Activated CD8-positive, alpha-beta T cell treated with anti-CD3 and anti-CD28 coated beads for 36 hours (primary cell): ENCODE measurements around the gene SECISBP2L. TPM values are rescaled to one million over a fixed set of nuclear protein-coding genes. Genes with fewer than 3 reads are reported as not detected.

Experiments used
- ATAC-seq: fragments of 200-7000 bp; cut with Tn5 transposase; one replicate; pipeline ENCODE4 v1.10.0; 2021; ENCODE audit warnings: mild to moderate bottlenecking, moderate library complexity
- CTCF ChIA-PET: fragments of 350-600 bp; sonication (Branson Sonifier 250); formaldehyde crosslinking; loops from one replicate; lab custom pipeline; 2021; ENCODE audit warnings: antibody characterized with exemption; lab: Charles Lee
- POLR2A ChIA-PET: fragments of 350-600 bp; sonication (Branson Sonifier 250); formaldehyde crosslinking; loops from one replicate; lab custom pipeline; 2021; ENCODE audit warnings: antibody characterized with exemption; lab: Charles Lee
- DNase-seq: peaks from one replicate; pipeline ENCODE4 v3.0.0-alpha.2; 2020
- H3K27ac Mint-ChIP-seq: one replicate; pipeline ENCODE4 v1.8.0; 2021; ENCODE audit warnings: mild to moderate bottlenecking, mixed read lengths
- H3K27me3 Mint-ChIP-seq: one replicate; pipeline ENCODE4 v1.8.0; 2021; ENCODE audit warnings: mixed read lengths
- H3K36me3 Mint-ChIP-seq: one replicate; pipeline ENCODE4 v1.8.0; 2021; ENCODE audit warnings: low read depth, mixed read lengths
- H3K4me1 Mint-ChIP-seq: one replicate; pipeline ENCODE4 v1.8.0; 2021; ENCODE audit warnings: low read depth, mixed read lengths
- H3K4me3 Mint-ChIP-seq: one replicate; pipeline ENCODE4 v1.8.0; 2021; ENCODE audit warnings: mild to moderate bottlenecking, moderate library complexity, mixed read lengths
- H3K9me3 Mint-ChIP-seq: one replicate; pipeline ENCODE4 v1.8.0; 2021; ENCODE audit warnings: mixed read lengths
- CTCF ChIP-seq: fragments of 200-600 bp; IDR thresholded peaks from one replicate; pipeline ENCODE4 v1.8.0; 2022; ENCODE audit warnings: antibody characterized with exemption, mild to moderate bottlenecking
- intact Hi-C: fragments of 100-400 bp; cut with micrococcal nuclease; formaldehyde crosslinking; loops from one replicate; pipeline ENCODE4 v1.10.0; 2022
- total RNA-seq, 2 experiments: library from RNA; stranded (reverse); gene quantifications; one replicate each; pipeline ENCODE4 v1.2.3, GENCODE V29; 2021

SECISBP2L gene
- total RNA-seq, 2 experiments from 2014 or later = 17.9 to 19.6 TPM

DNA sequence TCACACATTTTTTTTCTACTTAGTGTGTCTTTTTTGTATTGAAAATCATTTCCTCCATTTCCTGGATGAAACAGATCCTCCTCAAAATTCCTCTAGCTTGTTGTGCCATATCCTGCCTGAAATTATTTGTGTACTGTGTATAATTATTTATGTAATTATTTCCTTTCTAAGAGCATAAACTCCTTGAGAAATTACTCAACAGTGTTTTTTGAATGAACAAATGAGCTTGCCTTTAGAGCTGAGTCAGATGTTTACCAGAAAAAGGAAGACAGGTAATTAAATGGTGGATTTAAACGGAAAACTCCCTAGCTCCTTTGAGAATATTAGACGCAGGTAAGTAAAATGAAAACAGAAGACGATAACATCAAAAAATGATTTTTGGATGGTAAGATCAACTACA lies 13.2 kb upstream of the SECISBP2L start:
- TF ChIP-seq CTCF = no peak
- CTCF ChIA-PET = interaction anchor here (0.6 to 1.4 kb wide), 2 partner anchors 14 to 86 kb away, joined by 3 to 4 read pairs; no protein-coding TSS in a partner anchor
- Mint-ChIP-seq H3K27ac (no peak overlapping the region), H3K4me1 (peaks cover 7% of the 10 kb centered on the region), H3K4me3 (no peak overlapping the region), H3K9me3 (no peaks in the 10 kb centered on the region), H3K36me3 (no peaks in the 10 kb centered on the region), H3K27me3 (no peaks in the 10 kb centered on the region)
- ATAC-seq = no peak
- intact Hi-C loops = no loop called here
- no peak for DNase-seq
- POLR2A ChIA-PET = no interaction called here

DNA sequence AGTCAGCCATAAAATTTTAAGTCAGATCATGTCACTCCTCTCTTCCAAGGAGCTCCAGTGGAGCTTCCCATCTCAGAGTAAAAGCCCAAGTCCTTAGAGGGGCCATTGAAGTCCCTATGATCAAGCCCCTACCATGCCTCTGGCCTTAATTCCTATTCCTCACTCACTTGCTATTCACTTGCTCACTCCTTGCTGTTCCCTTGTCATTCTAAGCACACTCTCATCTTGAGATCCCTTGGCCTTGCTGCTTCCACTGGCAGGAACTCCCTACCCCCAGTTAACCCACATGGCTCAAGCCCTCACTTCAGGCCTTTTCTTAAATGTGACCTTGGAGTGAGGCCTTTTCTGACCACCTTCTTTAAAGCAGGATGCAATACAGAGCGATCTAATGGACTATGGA lies 12.3 kb upstream of the SECISBP2L start:
- Mint-ChIP-seq H3K4me1 (peaks cover 7% of the 10 kb centered on the region), H3K9me3 (no peaks in the 10 kb centered on the region), H3K4me3 (no peak overlapping the region), H3K27ac (no peak overlapping the region), H3K27me3 (no peaks in the 10 kb centered on the region), H3K36me3 (no peaks in the 10 kb centered on the region)
- ChIA-PET CTCF (interaction anchor here (1.4 kb wide), 1 partner anchor 87 kb away, joined by 4 read pairs; no protein-coding TSS in a partner anchor), POLR2A (interaction anchor here (0.7 kb wide), 1 partner anchor 96 kb away, joined by 3 read pairs; no protein-coding TSS in a partner anchor)
- TF ChIP-seq CTCF = no peak
- DNase-seq (no peak), ATAC-seq (no peak)
- intact Hi-C loops = no loop called here

DNA sequence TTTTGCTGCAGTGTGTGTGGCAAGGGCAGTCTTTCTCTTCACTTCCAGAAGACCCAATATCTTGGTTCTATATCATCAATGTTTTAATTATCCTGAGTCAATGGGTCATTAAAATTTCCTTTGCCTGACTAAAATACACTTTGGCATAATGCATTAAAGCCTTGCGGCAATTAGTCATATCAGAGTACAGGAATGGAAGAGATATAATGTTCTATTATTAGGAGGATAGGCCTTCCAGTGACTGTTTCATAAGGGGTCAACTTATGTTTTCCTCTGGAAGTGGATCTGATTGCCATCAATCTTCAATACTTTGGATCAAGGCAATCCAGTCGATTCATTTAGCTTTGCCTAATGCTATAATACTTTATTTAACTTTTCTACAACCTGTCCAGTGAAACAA lies 9.4 kb upstream of the SECISBP2L start:
- no peak overlapping the region for H3K4me3 Mint-ChIP-seq
- no peaks in the 10 kb centered on the region for H3K27me3 Mint-ChIP-seq
- intact Hi-C loops = no loop called here
- DNase-seq (no peak), ATAC-seq (no peak)
- no peaks in the 10 kb centered on the region for H3K36me3 Mint-ChIP-seq
- ChIA-PET POLR2A (interaction anchor here (0.6 kb wide), 1 partner anchor 1956 kb away, joined by 3 read pairs; no protein-coding TSS in a partner anchor), CTCF (no interaction called here)
- H3K27ac Mint-ChIP-seq = no peak overlapping the region
- peaks cover 1% of the 10 kb centered on the region for H3K4me1 Mint-ChIP-seq
- TF ChIP-seq CTCF = no peak
- H3K9me3 Mint-ChIP-seq = no peaks in the 10 kb centered on the region

DNA sequence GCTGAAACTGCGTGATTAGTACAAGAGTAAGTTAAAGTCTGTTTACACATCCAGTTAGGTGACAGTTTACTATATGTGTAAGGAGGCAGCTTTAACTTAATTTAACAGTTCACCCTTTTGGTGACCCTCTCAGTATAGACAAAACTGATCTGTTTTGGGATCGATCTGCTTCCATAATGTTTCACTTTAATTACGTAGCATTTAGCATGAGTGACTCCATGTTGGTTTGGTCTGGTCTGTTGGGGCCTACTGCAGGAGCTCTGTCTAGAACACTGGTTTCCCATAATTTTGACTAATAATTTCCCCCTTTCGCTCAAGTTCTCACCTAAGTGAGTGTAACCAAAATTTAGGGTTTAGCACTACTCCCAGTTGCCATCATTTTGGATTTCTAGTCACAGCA lies 6.4 kb upstream of the SECISBP2L start:
- CTCF ChIA-PET = interaction anchor here (1.6 kb wide), 1 partner anchor 93 kb away, joined by 4 read pairs; no protein-coding TSS in a partner anchor
- no peaks in the 10 kb centered on the region for H3K36me3 Mint-ChIP-seq
- no peak for DNase-seq
- no peak overlapping the region for H3K27ac Mint-ChIP-seq
- no peak for ATAC-seq
- TF ChIP-seq CTCF = no peak
- POLR2A ChIA-PET = no interaction called here
- no peaks in the 10 kb centered on the region for H3K4me1 Mint-ChIP-seq
- H3K27me3 Mint-ChIP-seq = no peaks in the 10 kb centered on the region
- intact Hi-C loops = no loop called here
- H3K9me3 Mint-ChIP-seq = no peaks in the 10 kb centered on the region
- H3K4me3 Mint-ChIP-seq = no peak overlapping the region

DNA sequence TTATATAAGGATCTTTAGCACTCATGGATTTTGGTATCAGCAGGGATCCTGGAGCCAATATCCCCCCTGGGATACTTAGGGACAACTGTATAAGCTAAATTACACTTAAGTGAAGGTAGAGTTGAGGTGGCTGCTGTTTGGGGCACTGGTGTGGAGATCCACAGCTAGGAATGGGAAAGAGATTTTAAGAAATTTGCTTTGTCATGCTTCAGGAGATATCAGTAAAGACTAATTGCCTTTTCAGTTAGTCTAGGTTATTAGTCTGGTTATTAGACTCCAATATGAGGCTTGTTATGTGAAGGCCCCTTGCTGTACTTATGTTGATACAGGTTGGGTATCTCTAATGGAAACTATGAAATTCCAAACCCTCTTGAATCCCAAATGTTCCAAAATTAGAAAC lies 1.2 kb upstream of the SECISBP2L start:
- no peak overlapping the region for H3K27ac Mint-ChIP-seq
- no peak for DNase-seq
- intact Hi-C loops = loop anchor here (10.0 kb wide), 1 partner anchor 183 kb away; no protein-coding TSS in a partner anchor
- H3K27me3 Mint-ChIP-seq = no peaks in the 10 kb centered on the region
- H3K36me3 Mint-ChIP-seq = no peaks in the 10 kb centered on the region
- ATAC-seq = no peak
- no peaks in the 10 kb centered on the region for H3K9me3 Mint-ChIP-seq
- ChIA-PET POLR2A (interaction anchor here (0.8 to 1.7 kb wide), 3 partner anchors 35 to 170 kb away, joined by 3 to 7 read pairs (median 6); partner anchors contain the start of gene EID1), CTCF (interaction anchor here (0.8 to 1.4 kb wide), 2 partner anchors 10 to 14 kb away, joined by 3 to 6 read pairs; no protein-coding TSS in a partner anchor)
- H3K4me1 Mint-ChIP-seq = peaks cover 18% of the 10 kb centered on the region
- H3K4me3 Mint-ChIP-seq = no peak overlapping the region
- TF ChIP-seq CTCF = no peak
